Activated CD8-positive, alpha-beta memory T cell treated with anti-CD3 and anti-CD28 coated beads for 4 hours (primary cell): Measurements from ENCODE around the gene NKAIN2.

Experiments used
- DNase-seq, 2 donors: peaks; one replicate each; pipeline ENCODE4 v3.0.0-alpha.2; 2020; ENCODE audit warnings: low read depth in 2 of 2

Gene NKAIN2

GRCh38 chr6:123803504-123804013 lies at the start of gene NKAIN2:
TSS of gene NKAIN2 (plus strand) at chr6:123803865.
- no peak for DNase-seq

GRCh38 chr6:123759472-123759871 lies 44.2 kb upstream of the NKAIN2 start:
- DNase-seq, result no peak

DNA sequence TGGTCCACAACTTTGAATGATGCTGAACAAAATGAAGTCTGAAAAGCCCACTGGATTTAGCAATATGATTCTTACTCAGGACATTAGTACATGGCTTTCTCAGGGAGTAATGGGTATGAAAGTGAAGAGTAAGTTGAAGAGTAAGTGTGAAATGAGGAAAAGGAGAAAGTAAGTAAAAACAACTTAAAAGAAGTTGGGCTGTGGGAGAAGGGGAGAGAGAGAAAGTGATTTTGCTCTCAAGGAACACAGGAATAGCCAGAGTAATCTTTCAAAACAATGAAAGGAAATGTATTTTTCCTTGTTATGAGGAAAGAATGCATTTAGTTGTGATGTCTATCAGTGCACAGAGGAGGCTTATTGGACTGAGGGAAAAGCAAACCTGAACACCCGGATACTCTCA lies 39.8 kb upstream of the NKAIN2 start:
- no peak for DNase-seq

GRCh38 chr6:123764722-123765121 lies 38.9 kb upstream of the NKAIN2 start:
- no peak for DNase-seq

- DNase-seq, result no peak
Measured at GRCh38 chr6:123768921-123769320, 34.7 kb upstream of the NKAIN2 start.

DNA sequence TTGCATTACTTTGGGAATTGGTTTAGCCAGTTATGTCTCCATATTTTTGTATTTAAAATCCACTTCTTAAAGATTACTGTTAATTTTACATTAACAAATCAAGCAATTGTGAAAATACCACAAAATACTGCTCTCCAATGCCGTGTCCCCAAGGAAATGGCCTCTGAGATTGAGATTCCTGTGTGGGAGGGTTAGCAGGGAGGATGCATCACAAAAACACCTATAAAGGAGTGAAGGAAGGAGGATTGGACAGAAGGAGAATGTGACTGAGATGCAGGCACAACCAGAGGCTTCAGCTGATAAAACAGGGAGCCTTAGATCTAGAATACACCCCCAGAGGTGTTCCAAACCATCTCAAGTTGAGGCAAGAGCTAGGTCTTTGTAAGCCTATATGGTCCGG lies 34.2 kb upstream of the NKAIN2 start:
- DNase-seq, result no peak

DNA sequence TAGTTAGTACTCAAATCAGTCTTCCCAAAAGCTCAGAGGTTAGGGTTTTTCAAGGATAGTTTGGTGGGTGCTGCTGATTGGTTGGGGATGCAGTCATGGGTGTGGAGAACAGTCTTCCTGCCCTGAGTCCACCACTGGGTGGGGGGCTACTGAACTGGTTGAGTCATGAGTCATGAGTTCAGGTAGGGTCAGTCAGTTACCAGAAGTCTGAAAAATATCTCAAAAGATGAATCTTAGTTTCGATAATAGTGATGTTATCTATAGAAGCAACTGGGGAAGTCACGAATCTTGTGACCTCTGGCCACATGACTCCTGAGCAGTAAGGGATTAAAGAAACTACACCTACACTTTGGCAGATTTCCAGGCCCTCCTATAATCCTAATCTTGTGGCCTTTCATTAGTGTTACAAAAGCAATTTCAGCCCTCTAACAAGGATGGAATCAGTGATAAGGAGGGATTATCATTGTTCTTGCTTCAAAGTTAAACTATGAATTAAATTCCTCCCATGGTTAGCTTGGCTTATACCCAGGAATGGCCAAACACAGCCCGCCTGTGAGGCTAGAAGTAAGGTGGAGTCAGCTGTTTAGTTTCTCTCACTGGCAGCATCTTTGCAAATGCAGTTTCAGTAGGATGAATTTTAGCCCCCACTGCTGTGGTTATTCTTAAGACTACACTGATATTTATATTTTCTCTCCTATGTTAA lies 33.3 kb upstream of the NKAIN2 start:
- no peak for DNase-seq

- no peak for DNase-seq
Measured at GRCh38 chr6:123771126-123771525, 32.5 kb upstream of the NKAIN2 start.

DNA sequence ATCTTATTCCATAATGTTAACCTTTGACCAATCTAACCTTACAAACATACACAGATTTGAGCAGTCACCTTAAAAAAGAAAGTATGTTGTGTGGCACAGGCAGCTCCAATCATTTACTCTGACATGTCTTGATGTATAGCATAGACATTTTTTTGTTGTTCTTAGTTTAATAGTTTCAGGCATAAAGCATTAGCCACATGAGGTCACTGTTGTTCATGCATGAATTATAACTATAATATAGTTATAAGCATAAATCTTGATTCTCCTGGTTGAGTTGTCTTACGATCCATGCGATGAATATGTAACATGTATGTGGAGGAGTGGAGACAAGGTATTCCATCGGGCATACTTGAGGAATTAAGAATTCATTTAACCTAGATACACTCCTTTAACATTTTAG lies 26.1 kb upstream of the NKAIN2 start:
- no peak for DNase-seq

DNA sequence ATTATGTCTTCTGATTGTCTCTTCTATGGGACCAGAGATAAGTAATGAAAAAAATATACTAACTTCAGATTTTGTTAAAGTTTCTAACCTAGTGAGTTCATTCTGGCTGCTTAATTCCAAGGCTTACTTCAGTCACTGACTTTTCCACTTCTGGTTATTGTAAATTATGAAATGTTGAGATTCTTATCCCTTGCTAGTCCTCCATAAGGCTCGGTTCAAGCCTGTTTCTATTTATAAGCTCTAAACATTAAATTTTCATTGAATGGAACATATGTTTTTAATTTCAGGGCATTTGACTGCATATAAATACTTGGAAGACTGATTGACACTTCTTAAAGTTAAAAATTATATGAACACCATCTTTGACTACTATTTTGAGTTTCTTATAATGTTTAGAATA lies 23.6 kb upstream of the NKAIN2 start:
- no peak for DNase-seq

DNA sequence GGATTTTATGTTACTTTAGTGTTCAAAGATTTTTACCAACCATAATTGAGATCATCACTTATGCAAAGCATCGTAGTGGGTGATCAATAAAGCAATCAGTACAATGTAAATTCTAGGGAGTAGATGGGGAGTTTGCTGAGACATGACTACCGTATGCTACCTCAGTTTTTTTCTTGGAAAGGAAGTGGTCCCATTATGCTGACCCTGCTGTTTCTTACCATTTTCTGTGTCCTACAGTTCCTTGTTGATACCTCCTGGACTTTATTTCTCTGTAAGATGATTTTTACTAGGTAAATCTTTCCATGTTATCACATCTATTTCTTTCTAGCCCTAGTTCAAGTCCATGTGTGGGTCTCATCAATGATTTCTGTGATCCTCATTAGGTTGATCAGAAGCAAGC lies 19.3 kb upstream of the NKAIN2 start:
- no peak for DNase-seq

- no peak for DNase-seq
Measured at GRCh38 chr6:123785039-123785438, 18.6 kb upstream of the NKAIN2 start.

DNA sequence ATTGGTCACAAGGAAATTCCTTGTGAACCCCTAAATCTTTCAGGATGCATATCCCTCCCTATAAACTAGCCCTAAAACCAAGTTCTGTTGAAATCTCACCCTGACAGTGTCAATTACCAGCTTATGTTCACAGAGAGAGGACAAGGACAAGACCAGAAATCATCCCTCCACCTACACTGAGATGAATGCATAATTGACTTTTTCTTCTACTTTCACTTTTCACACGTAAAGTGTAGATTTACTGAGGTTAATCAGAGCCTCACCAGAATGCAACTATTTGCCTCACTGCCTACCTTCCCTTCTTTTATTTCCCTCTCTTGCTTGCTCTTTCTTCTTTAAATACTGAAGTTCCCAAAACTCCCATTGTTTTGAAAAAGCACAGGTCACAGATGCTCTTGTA lies 15.3 kb upstream of the NKAIN2 start:
- no peak for DNase-seq

DNA sequence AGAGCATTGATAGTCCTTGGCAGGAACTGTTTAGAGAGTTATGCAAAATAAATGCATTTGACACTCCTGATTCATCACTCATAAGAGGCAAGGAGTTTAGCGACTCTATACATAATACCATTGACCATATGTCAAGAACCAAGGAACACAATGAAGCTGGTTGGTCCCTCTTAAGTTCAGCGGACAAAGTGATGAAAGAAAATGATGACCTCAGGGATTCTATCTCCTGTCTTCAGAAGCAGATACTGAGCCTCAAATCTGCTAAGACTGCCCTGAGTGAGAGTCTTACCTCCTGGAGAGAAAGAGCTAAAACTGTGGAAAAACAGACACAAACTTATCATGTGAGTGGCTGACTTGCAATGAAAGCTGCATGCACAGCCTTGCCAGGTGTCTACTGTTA lies 9.5 kb upstream of the NKAIN2 start:
- DNase-seq, result no peak

- DNase-seq, result no peak
Measured at GRCh38 chr6:123794799-123795198, 8.9 kb upstream of the NKAIN2 start.

- no peak for DNase-seq
Measured at GRCh38 chr6:123801067-123801466, 2.6 kb upstream of the NKAIN2 start.

DNA sequence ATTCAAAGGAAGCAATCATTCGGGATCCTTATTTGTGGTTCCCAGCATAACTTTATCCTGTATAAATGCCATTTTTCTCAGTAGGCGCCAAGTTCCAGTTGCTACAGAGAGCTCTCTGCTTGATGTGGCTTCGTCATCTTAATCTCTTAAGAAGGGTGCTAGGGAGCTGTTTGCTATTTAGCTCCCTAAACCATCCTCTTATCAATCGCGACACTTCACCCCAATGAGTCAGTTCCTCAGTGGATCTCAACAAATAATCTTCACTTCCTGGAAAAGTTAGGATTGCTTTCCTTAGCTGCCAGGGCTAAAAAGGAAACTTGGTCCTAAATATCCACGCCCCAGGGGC lies 1.3 kb upstream of the NKAIN2 start:
- DNase-seq, result no peak

DNA sequence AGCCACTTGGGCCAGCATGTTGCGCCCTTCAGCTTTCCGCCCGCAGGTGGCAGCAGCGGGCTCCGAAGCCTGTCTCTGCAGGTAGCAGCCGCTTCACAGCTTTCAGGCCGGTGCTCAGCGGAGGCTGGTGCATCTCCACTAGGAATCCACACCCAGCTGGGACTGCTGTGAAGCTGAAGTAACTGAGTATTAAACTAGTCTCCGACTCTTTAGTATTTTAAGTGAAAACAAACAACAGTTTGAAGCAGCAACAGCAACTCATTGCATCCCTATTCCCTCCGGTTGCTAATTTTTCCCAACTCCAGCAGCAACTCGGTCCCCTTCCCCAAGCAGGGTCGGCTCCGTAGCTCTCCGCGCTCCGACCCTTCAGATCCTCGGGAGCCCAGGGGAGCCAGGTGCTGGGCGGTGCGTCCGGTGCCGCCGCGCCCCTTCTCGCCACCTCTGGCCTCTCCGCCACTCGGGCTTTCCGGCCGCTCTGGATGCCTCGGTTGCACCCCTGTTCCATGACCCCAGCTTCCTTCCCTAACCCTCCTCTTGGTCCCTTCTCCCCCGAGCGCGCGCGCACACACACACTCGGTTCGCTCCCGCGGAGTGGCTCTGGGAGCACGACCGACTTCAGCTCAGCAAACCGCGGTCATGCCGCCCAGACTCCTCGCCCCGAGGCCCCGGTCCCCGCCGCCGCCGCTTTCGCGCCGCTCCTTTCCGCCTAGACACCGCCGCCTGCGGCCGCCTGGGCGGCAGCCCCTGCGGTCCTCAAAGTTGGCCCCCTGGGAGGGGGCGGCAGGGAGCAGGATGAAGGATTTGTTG lies 765 bp upstream of the NKAIN2 start:
- peak; percentile 1 to 2 for DNase-seq

DNA sequence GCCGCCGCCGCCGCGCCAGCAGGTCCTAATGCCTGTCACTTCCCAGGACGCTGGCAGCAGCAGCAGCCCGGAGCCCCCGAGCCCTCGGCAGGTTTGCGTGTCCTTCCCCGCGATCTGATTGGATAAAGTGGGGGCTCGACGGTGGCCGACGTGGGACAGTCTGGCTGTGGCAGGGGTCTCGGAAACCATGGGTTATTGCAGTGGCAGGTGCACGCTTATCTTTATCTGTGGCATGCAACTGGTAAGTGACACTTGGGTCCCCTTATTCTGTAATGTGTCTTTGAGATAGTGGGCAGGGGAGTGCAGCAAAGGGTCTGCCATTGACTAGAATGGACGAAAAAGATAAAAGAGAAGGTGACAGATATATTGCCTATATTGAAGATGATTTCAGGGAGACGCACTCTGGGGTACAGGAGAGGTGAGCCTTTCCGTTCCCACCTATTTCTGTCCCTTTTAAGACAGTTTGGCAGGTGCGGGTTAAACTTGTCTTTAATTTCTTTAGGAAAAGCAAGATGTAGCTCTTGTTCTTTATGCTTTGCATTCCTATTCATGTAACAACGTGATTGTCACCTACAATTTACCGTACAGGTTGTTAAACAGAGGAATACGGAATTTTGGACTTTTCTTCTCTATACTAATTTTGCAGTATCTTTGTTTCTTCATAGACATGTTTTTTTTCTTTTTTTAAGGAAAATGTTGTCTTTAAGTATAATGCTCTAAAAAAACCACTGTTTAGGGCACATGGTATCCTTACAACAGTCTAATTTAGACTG lies 535 bp downstream of the NKAIN2 start:
- no peak for DNase-seq

DNA sequence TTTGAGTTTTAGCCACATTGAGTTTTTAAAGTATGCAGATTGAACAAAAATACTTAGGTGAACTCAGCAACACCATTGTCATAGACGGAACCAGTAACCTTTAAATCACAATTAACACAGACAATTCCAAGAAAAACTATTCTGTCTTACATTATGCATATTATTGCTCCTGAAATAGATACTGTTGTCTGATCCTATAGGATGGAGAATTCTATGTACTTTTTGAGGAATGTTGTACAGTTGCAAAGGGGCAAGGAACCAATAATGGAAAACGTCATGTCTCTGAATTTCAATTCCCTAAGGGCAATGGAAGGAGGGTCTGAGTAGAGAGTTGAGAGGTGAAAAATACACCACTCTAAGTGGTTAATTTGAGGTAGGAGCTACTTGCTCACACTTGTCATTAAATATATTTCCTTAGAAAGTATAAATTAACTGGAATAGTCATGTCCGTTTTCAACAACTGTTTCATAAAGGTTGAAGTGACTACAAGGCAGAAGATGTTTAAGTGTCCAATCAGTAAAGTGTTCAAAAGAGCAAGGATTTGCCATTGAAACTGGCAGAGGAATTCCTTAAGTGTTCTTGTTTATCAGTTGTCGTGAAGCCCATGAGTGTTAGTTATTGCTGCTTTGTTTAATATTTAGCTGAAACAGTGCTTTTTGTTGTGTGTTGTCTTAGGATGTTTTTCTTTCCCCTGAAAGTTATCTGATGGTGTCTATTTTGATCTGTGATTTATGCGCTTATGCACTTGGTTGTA lies 1.3 kb downstream of the NKAIN2 start:
- no peak for DNase-seq

- no peak for DNase-seq
Measured at GRCh38 chr6:123805921-123806320, 2.3 kb downstream of the NKAIN2 start.

DNA sequence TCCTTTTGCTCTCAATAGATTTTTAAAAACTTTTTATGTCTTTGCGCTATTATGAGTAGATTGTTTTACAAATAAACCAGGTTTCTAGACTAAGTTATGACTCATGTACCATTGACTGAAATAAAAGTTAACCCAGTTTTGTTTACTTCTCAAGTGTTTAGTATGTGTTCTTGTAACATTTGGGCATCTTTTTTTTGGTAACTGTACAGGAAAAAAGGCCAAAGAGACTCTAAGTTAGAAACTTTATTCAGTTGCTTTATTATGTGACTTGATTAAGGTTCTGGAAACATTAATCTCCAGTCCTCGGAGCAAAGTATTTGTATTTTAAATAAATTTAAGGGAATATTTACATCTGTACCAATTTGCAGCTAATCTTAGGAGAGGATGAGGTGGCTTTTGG lies 2.9 kb downstream of the NKAIN2 start:
- DNase-seq, result no peak
